B cell (primary cell): ENCODE measurements around the gene PRUNE2. TPM values are rescaled to one million over a fixed set of nuclear protein-coding genes. Genes with fewer than 3 reads are reported as not detected.

Experiments
- ATAC-seq: fragments of 200-7000 bp; cut with Tn5 transposase; one replicate; pipeline ENCODE4 v1.10.0; 2021; ENCODE audit warnings: low read depth, mild to moderate bottlenecking, moderate number of reproducible peaks, moderate library complexity
- CTCF ChIA-PET: fragments of 350-600 bp; sonication (Branson Sonifier 250); formaldehyde crosslinking; loops from one replicate; lab custom pipeline; 2021; ENCODE audit warnings: antibody characterized with exemption, inconsistent platforms; lab: Charles Lee
- POLR2A ChIA-PET: fragments of 350-600 bp; sonication (Branson Sonifier 250); formaldehyde crosslinking; loops from one replicate; lab custom pipeline; 2021; ENCODE audit warnings: antibody characterized with exemption; lab: Charles Lee
- DNase-seq: peaks from one replicate; pipeline ENCODE4 v3.0.0; 2013
- H2AFZ ChIP-seq: 2 replicates; pipeline ENCODE4 v1.6.1; 2012; ENCODE audit warnings: mild to moderate bottlenecking, low read depth, low read length; ENCODE audit not compliant: insufficient read depth, poor library complexity, severe bottlenecking
- H3K27ac ChIP-seq, 2 donors: 1 replicate in 1 of 2; 2 replicates in 1 of 2; pipeline ENCODE4 v1.5.1; 2012 to 2013; ENCODE audit warnings: low read length in 2 of 2, mild to moderate bottlenecking in 2 of 2, moderate library complexity in 1 of 2
- H3K27me3 ChIP-seq, 4 experiments: fragments of 200-600 bp in 1 of 4; sonication (generic) in 1 of 4; replicated peaks in 1 of 4; 1 replicate in 2 of 4; 2 replicates in 2 of 4; pipeline versions ENCODE4 v1.6.1 to v1.7.0; 2013 to 2016; ENCODE audit warnings: low read length in 3 of 4, mild to moderate bottlenecking in 2 of 4, mixed read lengths in 1 of 4, moderate library complexity in 1 of 4; ENCODE audit not compliant: insufficient read depth in 4 of 4, control insufficient read depth in 3 of 4; ENCODE audit errors: control extremely low read depth in 1 of 4
- H3K36me3 ChIP-seq, 2 experiments: replicated peaks in 1 of 2; 1 replicate in 1 of 2; 2 replicates in 1 of 2; pipeline versions ENCODE4 v1.6.1 to v1.7.1; 2013; ENCODE audit warnings: low read length in 1 of 2; ENCODE audit not compliant: insufficient read depth in 2 of 2, control insufficient read depth in 1 of 2; ENCODE audit errors: control extremely low read depth in 1 of 2, extremely low read depth in 1 of 2
- H3K4me1 ChIP-seq, 2 donors: fragments of 200-600 bp in 1 of 2; sonication (generic) in 1 of 2; 1 replicate in 1 of 2; 2 replicates in 1 of 2; pipeline versions ENCODE4 v1.5.1 to v1.6.1; 2013 to 2017; ENCODE audit warnings: low read length in 2 of 2; ENCODE audit not compliant: control insufficient read depth in 2 of 2, insufficient read depth in 2 of 2
- H3K4me2 ChIP-seq: replicated peaks from 2 replicates; pipeline ENCODE3; 2012; ENCODE audit warnings: mild to moderate bottlenecking, low read depth, low read length; ENCODE audit not compliant: poor library complexity, severe bottlenecking
- H3K4me3 ChIP-seq, 5 experiments: fragments of 200-600 bp in 1 of 5; sonication (generic) in 1 of 5; 1 replicate in 3 of 5; 2 replicates in 2 of 5; pipeline versions ENCODE4 v1.5.1 to v1.7.0; 2011 to 2016; ENCODE audit warnings: low read length in 4 of 5, mild to moderate bottlenecking in 4 of 5, low read depth in 2 of 5, control low read depth in 1 of 5, moderate library complexity in 1 of 5; ENCODE audit not compliant: insufficient read depth in 1 of 5; ENCODE audit errors: control extremely low read depth in 1 of 5, extremely low read depth in 1 of 5
- H3K79me2 ChIP-seq: fragments of 200-600 bp; sonication (generic); one replicate; pipeline ENCODE4 v1.6.0; 2016; ENCODE audit warnings: low read length; ENCODE audit not compliant: control insufficient read depth, insufficient read depth
- H3K9ac ChIP-seq: fragments of 200-600 bp; sonication (generic); 2 replicates; pipeline ENCODE4 v1.6.1; 2017; ENCODE audit warnings: mild to moderate bottlenecking, low read length, moderate library complexity
- H3K9me3 ChIP-seq, 3 donors: one replicate each; pipeline versions ENCODE4 v1.6.1 to v1.7.1; 2013; ENCODE audit warnings: low read length in 2 of 3; ENCODE audit not compliant: control insufficient read depth in 2 of 3, insufficient read depth in 1 of 3; ENCODE audit errors: control extremely low read depth in 1 of 3
- H4K20me1 ChIP-seq: 2 replicates; pipeline ENCODE4 v1.6.0; 2012; ENCODE audit warnings: mild to moderate bottlenecking, low read length; ENCODE audit not compliant: insufficient read depth, control insufficient read depth, poor library complexity, severe bottlenecking
- H3K27ac Mint-ChIP-seq: one replicate; pipeline ENCODE4 v1.8.0; 2021; ENCODE audit warnings: mixed read lengths
- H3K27me3 Mint-ChIP-seq: one replicate; pipeline ENCODE4 v1.8.0; 2021; ENCODE audit warnings: mixed read lengths
- H3K4me1 Mint-ChIP-seq: one replicate; pipeline ENCODE4 v1.8.0; 2021; ENCODE audit warnings: mixed read lengths
- H3K4me3 Mint-ChIP-seq: one replicate; pipeline ENCODE4 v1.8.0; 2021; ENCODE audit warnings: mixed read lengths
- H3K9me3 Mint-ChIP-seq: one replicate; pipeline ENCODE4 v1.8.0; 2022; ENCODE audit warnings: mixed read lengths; ENCODE audit not compliant: insufficient read depth
- EZH2 ChIP-seq: IDR thresholded peaks from 2 replicates; pipeline ENCODE4 v1.6.1; 2012; ENCODE audit warnings: borderline replicate concordance, low read depth, mild to moderate bottlenecking, moderate library complexity, low read length; ENCODE audit not compliant: insufficient read depth, poor library complexity, severe bottlenecking
- WGBS: methylation state at CpG from one replicate; pipeline ENCODE4 v1.1.5; 2013; ENCODE audit warnings: missing lambda C conversion rate; ENCODE audit not compliant: insufficient coverage; 5-methylcytosine and 5-hydroxymethylcytosine counted together
- intact Hi-C: fragments of 100-400 bp; cut with micrococcal nuclease; formaldehyde crosslinking; loops from one replicate; pipeline ENCODE4 v1.10.0; 2022
- polyA plus RNA-seq: library from polyadenylated mRNA; depleted of rRNA; stranded (reverse); fragments of >200 nt; gene quantifications from 2 replicates; pipeline ENCODE4 v1.2.3, GENCODE V29; 2012
- total RNA-seq, 2 donors: library from RNA; stranded (reverse); fragments of 120-200 nt in 1 of 2; gene quantifications; 1 replicate in 1 of 2; 2 replicates in 1 of 2; pipeline versions ENCODE4 v1.2.3 to v1.2.4, GENCODE V29; 2013 to 2022
- TF ChIP-seq, protein P1 (sequence below): fragments of 200-600 bp; IDR thresholded peaks from one replicate; pipeline ENCODE4 v1.8.0; 2022; ENCODE audit warnings: antibody characterized with exemption, mild to moderate bottlenecking

The PRUNE2 gene
- total and polyA plus RNA-seq, 2 donors (not counting 1 experiment from before 2014, with no cell fraction given), result 0.12 TPM; not detected in 1

DNA sequence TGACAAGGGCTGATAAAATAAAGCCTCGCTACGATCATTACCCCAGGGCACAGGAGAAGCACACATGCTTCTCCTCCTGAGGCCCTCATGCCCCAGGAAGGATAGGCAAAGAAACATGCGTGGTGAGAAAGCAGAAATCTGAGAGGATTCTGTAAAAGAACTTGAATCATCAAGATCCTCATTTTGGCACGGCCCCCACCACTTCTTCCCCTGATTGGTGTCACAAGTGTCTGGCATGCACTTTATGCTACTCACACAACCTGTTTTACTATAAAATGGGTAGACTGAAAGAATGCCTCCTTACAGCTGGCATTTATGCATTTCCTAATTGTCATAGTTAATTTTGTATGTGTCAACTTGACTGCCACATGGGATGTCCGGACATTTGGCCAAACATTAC, 109.6 kb downstream of the PRUNE2 start:
- DNase-seq, result no peak
- Histone ChIP-seq H3K27me3 (no peaks in the 10 kb centered on the region), H3K9ac (no peak overlapping the region), H3K36me3 (no peaks in the 10 kb centered on the region), H4K20me1 (no peaks in the 10 kb centered on the region), H3K4me3 (no peak overlapping the region), H3K4me2 (no peak overlapping the region), H3K79me2 (no peaks in the 10 kb centered on the region), H3K9me3 (no peaks in the 10 kb centered on the region), H3K4me1 (peaks cover 5 to 7% of the 10 kb centered on the region in 2 donors), H3K27ac (no peak overlapping the region), H2AFZ (no peak overlapping the region)
- H3K27ac Mint-ChIP-seq, result no peak overlapping the region
- 88% methylated on average over 3 of the region's 5 CpGs for WGBS
- ChIA-PET CTCF (no interaction called here), POLR2A (no interaction called here)
- H3K9me3 Mint-ChIP-seq, result no peaks in the 10 kb centered on the region
- TF ChIP-seq, protein P1, sequence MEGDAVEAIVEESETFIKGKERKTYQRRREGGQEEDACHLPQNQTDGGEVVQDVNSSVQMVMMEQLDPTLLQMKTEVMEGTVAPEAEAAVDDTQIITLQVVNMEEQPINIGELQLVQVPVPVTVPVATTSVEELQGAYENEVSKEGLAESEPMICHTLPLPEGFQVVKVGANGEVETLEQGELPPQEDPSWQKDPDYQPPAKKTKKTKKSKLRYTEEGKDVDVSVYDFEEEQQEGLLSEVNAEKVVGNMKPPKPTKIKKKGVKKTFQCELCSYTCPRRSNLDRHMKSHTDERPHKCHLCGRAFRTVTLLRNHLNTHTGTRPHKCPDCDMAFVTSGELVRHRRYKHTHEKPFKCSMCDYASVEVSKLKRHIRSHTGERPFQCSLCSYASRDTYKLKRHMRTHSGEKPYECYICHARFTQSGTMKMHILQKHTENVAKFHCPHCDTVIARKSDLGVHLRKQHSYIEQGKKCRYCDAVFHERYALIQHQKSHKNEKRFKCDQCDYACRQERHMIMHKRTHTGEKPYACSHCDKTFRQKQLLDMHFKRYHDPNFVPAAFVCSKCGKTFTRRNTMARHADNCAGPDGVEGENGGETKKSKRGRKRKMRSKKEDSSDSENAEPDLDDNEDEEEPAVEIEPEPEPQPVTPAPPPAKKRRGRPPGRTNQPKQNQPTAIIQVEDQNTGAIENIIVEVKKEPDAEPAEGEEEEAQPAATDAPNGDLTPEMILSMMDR, result no peak
- TF ChIP-seq EZH2, result no peak
- no peak for ATAC-seq
- peaks cover 7% of the 10 kb centered on the region for H3K4me1 Mint-ChIP-seq
- H3K4me3 Mint-ChIP-seq, result no peak overlapping the region
- H3K27me3 Mint-ChIP-seq, result peaks cover 9% of the 10 kb centered on the region
- intact Hi-C loops, result no loop called here

DNA sequence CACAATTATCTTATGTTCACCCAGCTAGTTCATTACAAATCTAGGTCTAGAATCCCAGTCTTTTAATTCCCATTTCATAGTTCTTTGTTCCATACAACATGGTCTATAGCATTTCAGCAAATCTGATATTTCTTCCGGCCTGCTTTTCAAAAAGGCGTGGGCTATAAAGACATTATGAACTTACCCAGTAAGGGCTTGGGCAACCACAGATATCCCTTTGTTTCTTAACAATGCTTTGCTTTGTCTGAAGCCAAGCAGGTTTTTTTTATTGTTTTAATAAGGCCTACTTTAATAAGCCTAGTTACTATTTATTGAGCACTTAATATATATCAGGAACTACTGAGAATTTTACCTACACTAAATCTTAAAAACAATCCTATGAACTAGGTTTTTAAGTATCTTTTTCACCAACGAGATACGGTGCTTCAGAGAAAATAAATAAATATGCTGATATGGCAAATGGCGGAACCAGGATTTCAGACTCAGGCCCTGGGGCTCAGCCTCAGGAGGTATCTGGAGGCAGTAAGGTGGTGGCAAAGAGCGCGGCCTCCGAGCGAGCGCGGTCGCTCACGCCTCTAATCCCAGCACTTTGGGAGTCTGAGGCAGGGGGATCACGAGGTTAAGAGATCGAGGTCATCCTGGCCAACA, 112.0 kb downstream of the PRUNE2 start:
- 90% methylated on average over 11 of the region's 15 CpGs for WGBS
- intact Hi-C loops, result no loop called here
- no peak for ATAC-seq
- Mint-ChIP-seq H3K4me3 (no peak overlapping the region), H3K4me1 (peaks cover 7% of the 10 kb centered on the region), H3K9me3 (no peaks in the 10 kb centered on the region), H3K27me3 (peaks cover 9% of the 10 kb centered on the region), H3K27ac (no peak overlapping the region)
- Histone ChIP-seq H3K27ac (no peak overlapping the region), H3K4me2 (no peak overlapping the region), H3K4me3 (no peak overlapping the region), H2AFZ (no peak overlapping the region), H3K27me3 (no peaks in the 10 kb centered on the region), H4K20me1 (no peaks in the 10 kb centered on the region), H3K36me3 (no peaks in the 10 kb centered on the region), H3K9ac (no peak overlapping the region), H3K79me2 (no peaks in the 10 kb centered on the region), H3K4me1 (peaks cover 5 to 7% of the 10 kb centered on the region in 2 donors), H3K9me3 (no peaks in the 10 kb centered on the region)
- DNase-seq, result no peak
- CTCF ChIA-PET, result no interaction called here
- POLR2A ChIA-PET, result no interaction called here
- TF ChIP-seq EZH2, result no peak
- TF ChIP-seq, protein P1, result no peak
